NCI-H748 (cell line): ENCODE results near the gene H2BW1.
"Not testable (repeated sequence)": the region's sequence is repeated elsewhere in the genome, so short reads cannot be mapped to it uniquely, and the experiment has no call there.

ENCODE experiments used
- DNase-seq: peaks from one replicate; lab custom pipeline; 2025; ENCODE audit not compliant: unreplicated experiment; lab: John Stamatoyannopoulos, UW

Gene H2BW1, protein sequence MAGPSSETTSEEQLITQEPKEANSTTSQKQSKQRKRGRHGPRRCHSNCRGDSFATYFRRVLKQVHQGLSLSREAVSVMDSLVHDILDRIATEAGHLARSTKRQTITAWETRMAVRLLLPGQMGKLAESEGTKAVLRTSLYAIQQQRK

DNA sequence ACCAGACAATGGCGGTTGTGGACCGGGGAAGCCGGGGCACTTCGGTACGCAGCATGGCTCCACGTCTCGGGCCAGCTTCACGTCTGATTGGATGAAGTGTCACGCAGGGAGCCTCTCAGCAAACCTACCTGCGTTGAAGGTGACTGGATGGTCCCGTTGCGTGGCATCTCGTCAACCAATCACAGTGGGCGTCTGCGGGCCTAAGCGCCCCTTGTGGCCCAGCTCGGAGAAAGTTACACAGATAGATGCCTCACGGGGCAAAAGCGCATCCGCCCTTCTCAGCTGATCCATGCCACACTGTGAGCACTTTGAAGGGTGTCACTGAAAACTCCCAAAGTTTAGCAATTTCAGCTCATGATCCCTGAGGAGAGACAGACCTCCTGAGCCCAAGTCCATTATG is at the start of gene H2BW1:
TSS of gene H2BW1 (minus strand) at position 103 of the 400 bp plus-strand sequence. CDS start 132 bp downstream, outside the sequence.
- DNase-seq, result no peak

DNA sequence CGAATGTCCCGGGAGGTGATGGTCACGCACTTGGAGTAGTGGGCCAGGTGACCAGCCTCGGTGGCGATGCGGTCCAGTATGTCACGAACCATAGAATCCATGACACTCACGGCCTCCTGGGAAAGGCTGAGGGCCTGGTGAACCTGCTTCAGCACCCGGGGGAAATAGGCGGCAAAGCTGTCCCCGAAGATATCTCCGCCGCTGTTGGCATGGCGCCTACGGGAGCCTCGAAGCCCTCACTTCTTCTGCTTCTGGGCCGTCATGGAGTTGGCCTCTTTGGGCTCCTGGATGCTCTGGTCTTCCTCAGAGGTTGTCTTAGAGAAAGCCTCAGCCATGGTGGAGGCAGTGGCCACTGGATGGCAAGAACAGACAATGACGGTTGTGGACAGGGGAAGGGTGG is 49.1 kb upstream of the H2BW1 start:
- not testable (repeated sequence) for DNase-seq

DNA sequence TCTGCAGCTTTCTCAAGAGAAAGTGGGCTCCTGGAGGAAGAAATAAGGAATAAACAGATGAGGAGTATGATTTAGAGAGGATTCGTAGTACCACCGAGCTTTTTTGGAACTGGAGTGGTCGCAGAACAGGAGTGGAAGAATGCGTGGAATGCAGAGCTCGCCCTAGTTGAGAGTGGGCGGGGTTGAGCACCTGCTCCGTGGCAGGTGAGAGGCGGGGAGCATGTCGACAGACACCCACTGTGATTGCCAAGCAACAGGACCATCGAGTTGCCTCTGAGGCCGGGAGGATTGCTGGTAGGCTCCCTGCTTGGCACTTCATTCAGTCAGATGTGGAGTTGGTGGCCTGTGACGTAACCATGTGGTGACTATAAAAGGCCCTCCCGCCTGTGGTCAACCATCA is 41.4 kb upstream of the H2BW1 start:
- DNase-seq, result not testable (repeated sequence)

DNA sequence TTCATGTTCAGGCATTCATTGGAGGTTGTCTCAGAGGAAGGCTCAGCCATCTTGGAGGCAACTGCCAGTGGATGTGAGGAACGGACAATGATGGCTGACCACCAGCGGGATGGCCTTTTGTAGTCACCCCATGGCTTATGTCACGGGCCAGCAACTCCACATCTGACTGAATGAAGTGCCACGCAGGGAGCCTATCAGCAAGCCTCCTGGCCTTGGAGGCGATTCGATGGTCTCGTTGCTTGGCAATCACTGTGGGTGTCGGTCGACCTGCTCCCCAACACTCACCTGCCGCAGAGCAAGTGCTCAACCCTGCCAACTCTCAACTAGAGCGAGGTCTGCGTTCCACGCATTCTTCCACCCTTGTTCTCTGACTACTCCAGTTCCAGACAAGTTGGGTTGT is 33.7 kb upstream of the H2BW1 start:
- no peak for DNase-seq

DNA sequence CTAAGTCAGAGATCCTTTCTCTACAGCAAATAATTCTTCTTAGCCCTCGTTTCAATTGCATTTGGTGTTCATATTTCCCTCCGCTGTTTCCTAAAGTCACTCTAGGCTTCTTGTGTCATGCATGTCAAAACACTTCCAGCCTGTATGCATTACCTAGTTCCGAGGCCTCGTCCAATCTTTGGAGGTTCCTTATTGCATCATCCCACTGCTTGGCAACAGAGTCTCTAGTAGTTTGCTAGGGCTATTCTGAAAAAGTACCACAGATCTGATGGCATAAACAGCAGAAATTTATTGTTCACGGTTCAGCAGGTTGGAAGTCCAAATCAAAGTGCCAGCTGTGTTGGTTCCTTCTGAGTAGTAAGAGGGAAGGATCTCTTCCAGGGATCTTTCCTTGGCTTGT is 32.1 kb upstream of the H2BW1 start:
- no peak for DNase-seq

DNA sequence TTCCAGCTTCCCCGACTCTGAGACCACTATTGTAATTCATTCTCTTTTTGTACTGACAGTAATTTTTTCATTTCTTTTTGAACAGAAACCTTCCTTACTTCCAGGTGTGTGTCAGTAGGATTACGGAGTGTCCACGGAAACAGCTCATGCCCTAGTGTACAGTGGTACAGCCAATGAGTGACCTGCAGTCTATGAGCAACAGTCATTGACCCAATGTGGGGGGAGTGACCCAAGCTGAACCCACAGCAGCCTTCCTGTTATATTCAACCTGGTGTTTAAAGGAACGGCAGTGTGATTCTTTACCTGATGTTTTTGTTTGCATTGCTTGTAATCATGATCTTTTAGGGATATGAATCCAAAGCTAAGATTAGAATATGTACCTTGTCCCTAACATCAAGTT is 27.5 kb upstream of the H2BW1 start:
- no peak for DNase-seq

DNA sequence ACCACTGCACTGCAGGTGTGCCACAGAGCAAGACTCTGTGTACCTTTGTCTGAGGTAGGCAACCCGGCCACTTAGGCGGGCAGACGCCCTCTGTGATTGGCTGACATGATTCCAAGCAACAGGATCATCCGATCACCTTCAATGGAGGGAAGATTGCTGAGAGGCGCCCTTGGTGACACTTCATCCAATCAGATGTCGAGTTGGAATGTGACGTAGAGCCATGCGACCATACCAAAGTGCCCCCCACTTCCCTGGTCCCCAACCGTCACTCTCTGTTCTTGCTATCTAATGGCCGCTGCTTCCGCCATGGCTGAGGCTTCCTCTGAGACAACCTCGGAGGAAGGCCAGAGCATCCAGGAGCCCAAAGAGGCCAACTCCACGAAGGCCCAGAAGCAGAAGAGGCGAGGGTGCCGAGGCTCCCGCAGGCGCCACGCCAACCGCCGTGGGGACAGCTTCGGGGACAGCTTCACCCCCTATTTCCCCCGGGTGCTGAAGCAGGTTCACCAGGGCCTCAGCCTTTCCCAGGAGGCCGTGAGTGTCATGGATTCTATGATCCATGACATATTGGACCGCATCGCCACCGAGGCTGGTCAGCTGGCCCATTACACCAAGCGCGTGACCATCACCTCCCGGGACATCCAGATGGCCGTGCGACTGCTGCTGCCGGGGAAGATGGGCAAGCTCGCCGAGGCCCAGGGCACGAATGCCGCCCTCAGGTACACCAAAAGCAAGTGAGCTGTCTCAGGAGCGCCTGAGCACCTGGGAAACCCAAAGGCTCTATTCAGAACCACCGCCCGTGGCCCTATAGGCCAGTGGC is 26.4 kb upstream of the H2BW1 start, which contains the start of gene H2BW2:
TSS of gene H2BW2 (plus strand) at position 268 of the 817 bp plus-strand sequence. CDS start at position 307, 39 bp downstream.
- no peak for DNase-seq

DNA sequence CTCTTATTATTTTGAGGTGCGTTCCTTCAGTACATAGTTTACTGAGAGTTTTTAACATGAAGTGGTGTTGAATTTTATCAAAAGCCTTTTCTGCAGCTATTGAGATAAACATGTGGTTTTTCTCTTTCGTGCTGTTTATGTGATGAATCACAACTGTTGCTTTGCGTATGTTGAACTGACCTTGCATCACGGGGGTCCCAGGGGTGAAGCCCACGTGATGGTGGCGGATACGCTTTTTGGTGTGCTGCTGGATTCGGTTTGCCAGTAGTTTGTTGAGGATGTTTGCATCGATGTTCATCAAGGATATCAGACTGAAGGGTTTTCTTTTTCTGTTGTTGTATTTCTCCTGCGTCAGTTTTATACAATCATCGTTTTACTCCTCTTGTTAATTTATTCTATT is 4.6 kb upstream of the H2BW1 start:
- DNase-seq, result no peak

DNA sequence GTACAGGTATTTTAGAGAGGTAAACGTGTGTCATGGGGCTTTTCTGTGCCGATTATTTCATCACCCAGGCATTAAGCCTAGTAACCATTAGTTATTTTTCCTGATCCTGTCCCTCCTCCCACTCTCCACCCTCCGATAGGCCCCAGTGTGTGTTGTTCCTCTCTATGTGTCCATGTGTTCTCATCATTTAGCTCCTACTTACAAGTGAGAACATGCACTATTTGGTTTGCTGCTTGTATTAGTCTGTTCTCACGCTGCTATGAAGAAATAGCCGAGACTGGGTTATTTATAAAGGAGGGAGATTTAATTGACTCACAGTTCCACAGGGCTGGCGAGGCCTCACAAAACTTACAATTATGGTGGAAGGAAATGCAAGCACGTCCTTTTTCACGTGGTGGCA is 2.1 kb upstream of the H2BW1 start:
- DNase-seq, result not testable (repeated sequence)

DNA sequence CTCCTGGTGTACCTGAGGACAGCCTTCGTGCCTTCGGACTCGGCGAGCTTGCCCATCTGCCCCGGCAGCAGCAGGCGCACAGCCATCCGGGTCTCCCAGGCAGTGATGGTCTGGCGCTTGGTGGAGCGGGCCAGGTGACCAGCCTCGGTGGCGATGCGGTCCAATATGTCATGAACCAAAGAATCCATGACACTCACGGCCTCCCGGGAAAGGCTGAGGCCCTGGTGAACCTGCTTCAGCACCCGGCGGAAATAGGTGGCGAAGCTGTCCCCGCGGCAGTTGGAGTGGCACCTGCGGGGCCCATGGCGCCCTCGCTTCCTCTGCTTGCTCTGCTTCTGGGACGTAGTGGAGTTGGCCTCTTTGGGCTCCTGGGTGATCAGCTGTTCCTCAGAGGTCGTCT is 350 bp downstream of the H2BW1 start:
- DNase-seq, result no peak

DNA sequence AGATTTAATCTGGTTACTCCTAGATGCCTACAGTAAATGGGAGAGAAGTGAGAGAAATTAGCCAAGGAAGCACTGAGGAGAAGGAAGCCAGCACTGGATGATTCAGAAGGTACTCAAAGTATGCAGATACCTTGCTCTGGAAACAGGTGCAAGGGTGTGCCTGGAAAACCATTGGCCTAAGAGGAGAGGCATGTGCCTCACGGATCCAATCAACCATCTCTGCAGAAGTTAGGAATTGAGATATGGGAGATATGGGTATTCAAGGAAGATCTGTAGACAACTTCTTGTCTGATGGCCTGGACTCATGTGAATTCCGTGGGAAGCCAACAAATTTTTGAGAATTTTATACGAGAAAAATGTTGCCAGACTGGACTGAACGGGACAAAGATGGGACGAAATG is 4.7 kb downstream of the H2BW1 start:
- no peak for DNase-seq

DNA sequence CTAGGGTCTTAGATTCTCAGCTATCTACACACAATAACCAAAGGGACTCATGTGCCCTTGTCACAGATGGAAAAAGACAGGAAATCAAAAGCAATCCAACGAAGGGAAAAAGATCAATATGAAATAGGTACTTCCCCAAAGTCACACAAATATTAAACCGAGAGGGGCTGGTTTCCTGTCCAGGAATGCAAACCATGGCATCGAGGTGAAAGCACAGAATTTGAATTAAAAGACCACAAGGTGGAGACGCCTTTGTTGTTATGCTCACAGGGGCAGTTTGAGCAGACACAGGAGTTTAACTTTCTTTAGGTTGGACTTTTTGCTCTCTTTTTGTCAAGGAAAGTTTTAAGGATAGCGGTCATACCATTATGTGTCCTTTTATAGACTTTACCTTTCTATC is 14.3 kb downstream of the H2BW1 start:
- no peak for DNase-seq

DNA sequence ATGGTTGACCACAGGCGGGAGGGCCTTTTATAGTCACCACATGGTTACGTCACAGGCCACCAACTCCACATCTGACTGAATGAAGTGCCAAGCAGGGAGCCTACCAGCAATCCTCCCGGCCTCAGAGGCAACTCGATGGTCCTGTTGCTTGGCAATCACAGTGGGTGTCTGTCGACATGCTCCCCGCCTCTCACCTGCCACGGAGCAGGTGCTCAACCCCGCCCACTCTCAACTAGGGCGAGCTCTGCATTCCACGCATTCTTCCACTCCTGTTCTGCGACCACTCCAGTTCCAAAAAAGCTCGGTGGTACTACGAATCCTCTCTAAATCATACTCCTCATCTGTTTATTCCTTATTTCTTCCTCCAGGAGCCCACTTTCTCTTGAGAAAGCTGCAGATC is 30.0 kb downstream of the H2BW1 start:
- not testable (repeated sequence) for DNase-seq

DNA sequence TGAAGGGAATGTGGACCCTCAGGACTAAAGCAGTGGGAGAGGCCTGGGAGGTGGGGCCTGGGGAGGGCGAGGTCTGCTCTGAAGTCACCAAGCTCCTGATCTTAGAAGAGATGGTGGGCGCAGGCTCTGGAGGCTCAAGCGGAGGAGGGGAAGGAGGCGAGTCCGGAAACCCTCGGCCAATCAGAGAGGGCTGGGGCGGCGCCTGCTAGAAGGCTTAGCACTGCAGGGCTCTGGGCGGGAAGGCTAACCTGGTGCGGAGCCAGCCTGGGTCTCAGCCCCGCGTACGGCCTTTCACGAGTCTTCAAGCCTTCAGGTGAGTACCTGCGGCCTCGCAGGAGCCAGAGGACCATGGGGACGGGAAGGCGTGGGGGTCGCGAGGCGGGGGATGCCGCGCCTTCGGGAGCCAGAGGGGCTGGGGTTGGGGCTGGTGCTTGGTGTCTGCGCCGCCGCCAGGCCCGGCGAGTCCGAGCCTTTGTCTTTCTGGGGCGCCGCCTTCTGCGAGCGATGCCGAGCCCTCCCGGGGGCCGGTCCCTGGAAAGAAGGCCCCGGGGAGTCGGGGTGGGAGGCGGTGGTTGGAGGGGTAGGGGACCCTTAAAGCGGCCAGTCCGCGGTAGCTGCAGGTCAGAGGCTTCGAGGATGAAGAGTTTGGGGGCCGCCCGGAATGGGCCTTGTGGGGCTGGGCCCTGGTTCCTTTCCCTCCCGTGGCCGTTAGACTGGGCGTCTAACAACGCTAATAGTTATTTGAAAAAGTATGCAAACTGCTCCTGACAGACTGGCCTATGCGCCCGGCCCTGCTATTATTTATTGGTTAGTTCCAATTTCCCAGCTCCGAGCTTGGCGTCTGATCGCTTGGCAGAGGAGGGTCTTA is 50.9 kb downstream of the H2BW1 start, which contains the start of gene TMSB15B:
TSS of gene TMSB15B (plus strand) at position 217 of the 868 bp plus-strand sequence.
- DNase-seq, result not testable (repeated sequence)
